Activated naive CD4-positive, alpha-beta T cell treated with anti-CD3 and anti-CD28 coated beads, Interleukin-2, amount 10 ng/mL, durations not matched to agents 7 days and 5 days (primary cell): ENCODE results near the gene SEMA4C.

Experiments used
- CTCF ChIA-PET: fragments of 350-600 bp; sonication (Branson Sonifier 250); formaldehyde crosslinking; loops from one replicate; lab custom pipeline; 2021; ENCODE audit warnings: antibody characterized with exemption; lab: Charles Lee
- DNase-seq: peaks from one replicate; pipeline ENCODE4 v3.0.0-alpha.2; 2020
- H3K27ac Mint-ChIP-seq: one replicate; pipeline ENCODE4 v1.8.0; 2021; ENCODE audit warnings: mild to moderate bottlenecking, moderate library complexity, mixed read lengths
- H3K27me3 Mint-ChIP-seq: one replicate; pipeline ENCODE4 v1.8.0; 2021; ENCODE audit warnings: mild to moderate bottlenecking, mixed read lengths
- H3K36me3 Mint-ChIP-seq: one replicate; pipeline ENCODE4 v1.8.0; 2021; ENCODE audit warnings: mixed read lengths
- H3K4me1 Mint-ChIP-seq: one replicate; pipeline ENCODE4 v1.8.0; 2021; ENCODE audit warnings: mixed read lengths
- H3K4me3 Mint-ChIP-seq: one replicate; pipeline ENCODE4 v1.8.0; 2021; ENCODE audit warnings: mild to moderate bottlenecking, moderate library complexity, mixed read lengths
- H3K9me3 Mint-ChIP-seq: one replicate; pipeline ENCODE4 v1.8.0; 2021; ENCODE audit warnings: mixed read lengths

SEMA4C gene

DNA sequence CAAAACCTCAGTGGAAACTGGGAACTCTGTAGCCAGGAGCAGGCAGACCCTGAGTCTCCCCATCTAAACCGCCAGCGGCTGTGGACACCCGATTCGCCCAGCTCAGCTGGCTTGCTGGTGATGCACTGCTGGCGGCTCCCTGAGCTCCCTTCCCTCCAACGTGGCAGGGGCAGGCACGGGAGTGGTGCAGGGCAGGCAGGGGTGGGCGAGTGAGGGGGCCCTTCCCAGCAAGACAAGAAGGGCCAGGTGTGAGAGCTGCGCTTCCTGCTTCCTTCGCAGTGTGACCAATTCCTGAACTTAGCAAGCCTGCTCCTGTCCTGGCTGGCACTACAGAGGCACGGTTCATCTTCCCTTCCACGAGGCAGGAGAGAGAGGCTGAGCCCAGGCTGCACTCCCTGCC lies 12.3 kb upstream of the SEMA4C start:
- no peaks in the 10 kb centered on the region for H3K36me3 Mint-ChIP-seq

DNA sequence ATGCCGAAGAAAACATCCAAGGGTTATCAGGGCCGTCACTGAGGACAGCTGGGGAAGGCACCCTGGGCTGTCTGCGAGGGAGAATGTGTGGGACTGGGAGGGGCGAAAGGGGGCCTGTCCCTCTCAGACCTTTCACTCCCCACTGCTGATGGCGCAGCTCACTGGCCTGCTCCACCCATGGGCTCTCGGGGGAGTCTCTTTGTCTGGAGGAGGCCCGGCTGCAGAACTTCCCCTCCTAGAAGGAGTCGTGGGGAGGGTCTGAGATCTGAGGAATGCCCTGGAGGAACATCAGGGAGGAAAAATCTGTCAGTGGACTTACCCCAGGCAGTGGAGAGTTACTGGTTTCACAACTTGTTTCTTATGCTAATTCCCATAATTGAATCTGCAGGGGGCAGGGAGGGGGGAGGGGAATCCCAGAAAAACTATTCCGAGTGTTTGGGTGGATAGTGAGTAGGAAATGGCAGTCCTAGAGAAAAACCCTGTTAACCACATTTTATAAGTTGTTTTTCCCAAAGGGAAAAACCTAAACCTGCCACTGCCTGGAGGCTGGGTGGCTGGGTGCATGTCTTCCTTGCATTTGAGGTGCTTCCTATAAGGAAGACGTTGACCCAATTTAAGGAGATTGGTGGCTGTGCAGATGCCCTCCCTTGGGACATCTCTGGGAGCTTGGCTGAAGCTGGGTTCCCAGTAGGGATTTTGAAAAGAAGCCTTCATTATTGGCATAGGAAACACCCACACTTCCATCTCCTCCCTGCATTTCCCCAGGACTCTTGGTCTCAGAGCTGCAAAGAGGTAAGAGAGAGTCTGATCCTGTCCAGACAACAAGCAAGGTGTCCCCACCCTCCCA lies 11.7 kb upstream of the SEMA4C start:
- Mint-ChIP-seq H3K4me1 (no peaks in the 10 kb centered on the region), H3K9me3 (no peaks in the 10 kb centered on the region), H3K27me3 (peaks cover 93% of the 10 kb centered on the region), H3K27ac (no peak overlapping the region), H3K4me3 (no peak overlapping the region), H3K36me3 (no peaks in the 10 kb centered on the region)
- no peak for DNase-seq
- CTCF ChIA-PET: no interaction called here

More for the DNA sequence above, 12.3 kb upstream of the SEMA4C start:
- no peaks in the 10 kb centered on the region for H3K4me1 Mint-ChIP-seq
- CTCF ChIA-PET: no interaction called here
- H3K4me3 Mint-ChIP-seq: no peak overlapping the region
- H3K9me3 Mint-ChIP-seq: no peaks in the 10 kb centered on the region
- DNase-seq: no peak
- no peak overlapping the region for H3K27ac Mint-ChIP-seq
- peaks cover 89% of the 10 kb centered on the region for H3K27me3 Mint-ChIP-seq

DNA sequence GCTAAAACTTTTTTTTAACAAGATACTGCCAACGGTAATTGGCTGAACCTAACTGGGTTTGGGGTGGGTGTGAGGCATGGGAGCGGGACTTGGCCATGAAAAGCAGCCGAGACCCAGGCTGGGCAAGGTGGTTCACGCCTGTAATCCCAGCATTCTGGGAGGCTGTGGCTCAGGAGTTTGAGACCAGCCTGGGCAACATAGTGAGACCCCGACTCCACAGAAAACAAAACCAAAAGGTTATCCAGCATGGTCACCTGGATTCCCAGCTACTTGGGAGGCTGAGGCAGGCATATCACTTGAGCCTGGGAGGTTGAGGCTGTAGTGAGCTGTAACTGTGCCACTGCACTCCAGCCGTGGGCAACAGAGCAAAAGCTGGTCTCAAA lies 11.0 kb upstream of the SEMA4C start:
- CTCF ChIA-PET: no interaction called here
- no peaks in the 10 kb centered on the region for H3K36me3 Mint-ChIP-seq
- H3K9me3 Mint-ChIP-seq: no peaks in the 10 kb centered on the region
- H3K4me1 Mint-ChIP-seq: peaks cover 2% of the 10 kb centered on the region
- H3K27me3 Mint-ChIP-seq: peaks cover 93% of the 10 kb centered on the region
- no peak for DNase-seq
- H3K4me3 Mint-ChIP-seq: no peak overlapping the region
- H3K27ac Mint-ChIP-seq: no peak overlapping the region

DNA sequence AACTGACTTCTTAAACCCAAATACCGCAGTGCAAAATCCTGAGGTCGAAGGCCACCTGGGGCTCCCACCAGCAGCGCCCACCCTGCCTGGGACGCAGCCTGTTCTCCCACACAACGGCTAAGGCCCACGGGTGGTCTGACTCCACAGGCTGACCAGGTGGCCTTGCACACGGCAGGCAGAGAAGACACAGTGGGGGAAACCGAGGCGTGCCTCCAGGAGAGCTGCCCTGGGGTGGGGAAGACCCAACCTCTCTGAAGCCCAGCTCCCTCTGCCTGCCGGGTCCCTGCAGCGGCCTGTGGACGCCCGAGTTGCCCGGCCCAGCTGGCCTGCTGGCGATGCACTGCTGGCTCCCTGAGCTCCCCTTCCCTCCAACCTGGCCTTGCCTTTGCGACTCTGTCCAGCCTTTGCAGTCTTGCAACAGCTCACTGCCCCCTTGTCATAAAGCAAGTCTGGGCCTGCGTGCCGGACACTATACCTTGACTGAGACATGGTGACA lies 9.7 kb upstream of the SEMA4C start:
- H3K36me3 Mint-ChIP-seq: no peaks in the 10 kb centered on the region
- CTCF ChIA-PET: no interaction called here
- no peaks in the 10 kb centered on the region for H3K9me3 Mint-ChIP-seq
- H3K4me1 Mint-ChIP-seq: peaks cover 2% of the 10 kb centered on the region
- H3K27ac Mint-ChIP-seq: no peak overlapping the region
- H3K4me3 Mint-ChIP-seq: no peak overlapping the region
- no peak for DNase-seq
- H3K27me3 Mint-ChIP-seq: peaks cover 93% of the 10 kb centered on the region

- CTCF ChIA-PET: no interaction called here
- Mint-ChIP-seq H3K27me3 (peaks cover 93% of the 10 kb centered on the region), H3K36me3 (no peaks in the 10 kb centered on the region), H3K9me3 (no peaks in the 10 kb centered on the region), H3K4me1 (peaks cover 7% of the 10 kb centered on the region), H3K27ac (no peak overlapping the region), H3K4me3 (no peak overlapping the region)
- no peak for DNase-seq
These were observed 9.1 kb upstream of the SEMA4C start for GRCh38 chr2:96878796-96879544.

GRCh38 chr2:96878171-96878570 lies 8.3 kb upstream of the SEMA4C start:
- H3K36me3 Mint-ChIP-seq: no peaks in the 10 kb centered on the region
- H3K9me3 Mint-ChIP-seq: no peaks in the 10 kb centered on the region
- no peak overlapping the region for H3K27ac Mint-ChIP-seq
- DNase-seq: no peak
- H3K4me1 Mint-ChIP-seq: peaks cover 7% of the 10 kb centered on the region
- CTCF ChIA-PET: no interaction called here
- no peak overlapping the region for H3K4me3 Mint-ChIP-seq
- peaks cover 93% of the 10 kb centered on the region for H3K27me3 Mint-ChIP-seq

- H3K9me3 Mint-ChIP-seq: no peaks in the 10 kb centered on the region
- peaks cover 7% of the 10 kb centered on the region for H3K4me1 Mint-ChIP-seq
- DNase-seq: no peak
- H3K4me3 Mint-ChIP-seq: no peak overlapping the region
- H3K36me3 Mint-ChIP-seq: no peaks in the 10 kb centered on the region
- no peak overlapping the region for H3K27ac Mint-ChIP-seq
- peaks cover 93% of the 10 kb centered on the region for H3K27me3 Mint-ChIP-seq
- CTCF ChIA-PET: interaction anchor here (0.9 kb wide), 1 partner anchor 9 kb away, joined by 3 read pairs; no protein-coding TSS in a partner anchor
These were observed 7.8 kb upstream of the SEMA4C start for GRCh38 chr2:96877631-96878092.

- Mint-ChIP-seq H3K27ac (no peak overlapping the region), H3K27me3 (peaks cover 93% of the 10 kb centered on the region), H3K4me3 (no peak overlapping the region), H3K9me3 (no peaks in the 10 kb centered on the region), H3K36me3 (no peaks in the 10 kb centered on the region), H3K4me1 (peaks cover 7% of the 10 kb centered on the region)
- CTCF ChIA-PET: interaction anchor here (0.9 kb wide), 1 partner anchor 9 kb away, joined by 3 read pairs; no protein-coding TSS in a partner anchor
- no peak for DNase-seq
These were observed 7.2 kb upstream of the SEMA4C start for GRCh38 chr2:96877042-96877451.

DNA sequence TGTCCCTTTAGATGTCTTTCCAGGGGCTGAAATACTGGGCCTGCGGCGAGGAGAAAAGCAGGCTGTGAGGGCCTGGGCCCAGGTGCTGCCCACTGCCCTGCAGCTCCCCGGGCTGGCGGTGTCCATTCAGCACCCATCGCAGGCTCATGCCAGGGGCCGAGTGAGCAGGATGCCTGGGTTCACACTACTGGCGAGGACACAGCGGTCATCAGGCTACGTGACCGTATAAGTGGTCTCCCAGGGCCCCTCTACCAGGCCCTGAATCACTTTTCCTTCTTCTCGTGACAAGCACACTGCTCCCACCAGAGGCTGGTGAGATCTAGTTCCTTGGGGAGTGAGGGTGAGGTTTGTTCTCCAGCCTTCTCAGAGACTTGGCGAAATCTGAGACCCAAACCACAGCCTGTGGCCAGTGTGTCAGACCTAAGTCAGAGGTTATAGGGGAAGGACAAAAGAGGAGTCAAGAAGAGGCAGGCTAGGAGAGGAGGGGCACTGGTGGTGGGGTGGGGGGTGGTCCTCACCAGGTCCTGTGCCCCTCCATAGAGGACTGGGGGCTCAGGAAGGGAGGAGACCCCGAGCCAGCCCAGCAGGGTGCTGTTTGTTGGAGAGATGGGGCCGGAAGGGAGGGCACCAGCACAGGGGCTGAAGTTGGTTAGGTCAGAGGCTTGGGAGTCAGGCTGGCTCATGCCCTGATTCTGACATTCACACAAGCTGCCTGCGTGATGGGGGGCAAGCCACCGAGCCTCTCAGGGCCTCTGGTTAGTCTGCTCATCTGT lies 6.6 kb upstream of the SEMA4C start:
- Mint-ChIP-seq H3K27me3 (peaks cover 95% of the 10 kb centered on the region), H3K4me1 (peaks cover 7% of the 10 kb centered on the region), H3K36me3 (no peaks in the 10 kb centered on the region), H3K27ac (no peak overlapping the region), H3K4me3 (no peak overlapping the region), H3K9me3 (no peaks in the 10 kb centered on the region)
- CTCF ChIA-PET: no interaction called here
- no peak for DNase-seq

GRCh38 chr2:96875498-96876268 lies 5.8 kb upstream of the SEMA4C start:
- no peak for DNase-seq
- H3K4me1 Mint-ChIP-seq: peaks cover 14% of the 10 kb centered on the region
- no peak overlapping the region for H3K4me3 Mint-ChIP-seq
- peaks cover 95% of the 10 kb centered on the region for H3K27me3 Mint-ChIP-seq
- CTCF ChIA-PET: no interaction called here
- no peaks in the 10 kb centered on the region for H3K9me3 Mint-ChIP-seq
- no peak overlapping the region for H3K27ac Mint-ChIP-seq
- no peaks in the 10 kb centered on the region for H3K36me3 Mint-ChIP-seq

DNA sequence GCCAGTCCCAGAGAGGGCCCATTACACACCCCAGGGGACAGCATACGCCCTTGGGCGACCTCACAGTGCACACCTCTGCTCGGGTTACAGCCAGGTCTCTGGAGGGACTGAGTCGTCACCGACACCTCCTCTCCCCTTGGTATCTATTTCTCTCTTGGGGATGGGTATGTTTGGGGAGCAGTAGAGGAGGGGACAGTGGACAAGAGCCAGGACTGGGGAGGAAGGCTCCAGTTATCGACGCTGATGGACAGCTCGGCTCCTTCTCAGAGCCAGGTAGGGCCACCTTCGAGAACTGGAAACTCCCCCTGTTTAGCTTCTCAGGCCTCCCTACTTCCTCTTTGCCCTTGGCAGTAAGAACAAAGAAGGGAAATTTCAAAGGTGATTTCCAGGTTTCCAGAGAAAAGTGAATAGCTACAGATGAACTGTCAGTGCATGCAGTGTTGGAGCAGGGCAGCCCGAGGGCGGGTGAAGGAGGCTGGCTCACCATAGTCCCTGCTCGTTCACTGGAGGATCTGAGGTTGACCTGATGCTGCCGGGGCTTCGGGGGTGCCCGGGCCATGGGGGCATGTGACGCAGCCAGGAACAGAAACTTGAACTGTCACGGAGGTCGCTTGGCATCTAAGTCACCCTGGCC lies 4.4 kb upstream of the SEMA4C start:
- Mint-ChIP-seq H3K4me3 (no peak overlapping the region), H3K27me3 (peaks cover 89% of the 10 kb centered on the region), H3K36me3 (no peaks in the 10 kb centered on the region), H3K9me3 (no peaks in the 10 kb centered on the region), H3K4me1 (peaks cover 19% of the 10 kb centered on the region), H3K27ac (no peak overlapping the region)
- CTCF ChIA-PET: interaction anchor here (1.6 kb wide), 1 partner anchor 16 kb away, joined by 7 read pairs; the partner anchor contains the start of gene ANKRD39
- no peak for DNase-seq

GRCh38 chr2:96873651-96874096 lies 3.8 kb upstream of the SEMA4C start:
- H3K4me3 Mint-ChIP-seq: no peak overlapping the region
- CTCF ChIA-PET: interaction anchor here (1.6 kb wide), 1 partner anchor 16 kb away, joined by 7 read pairs; the partner anchor contains the start of gene ANKRD39

More at GRCh38 chr2:96873651-96874096, 3.8 kb upstream of the SEMA4C start:
- DNase-seq: no peak
- peaks cover 83% of the 10 kb centered on the region for H3K27me3 Mint-ChIP-seq
- no peaks in the 10 kb centered on the region for H3K36me3 Mint-ChIP-seq
- no peaks in the 10 kb centered on the region for H3K9me3 Mint-ChIP-seq
- H3K27ac Mint-ChIP-seq: no peak overlapping the region
- H3K4me1 Mint-ChIP-seq: peaks cover 19% of the 10 kb centered on the region
